ENCODE measurements around the gene LGALS7B.
"Not testable (repeated sequence)": the region's sequence is repeated elsewhere in the genome, so short reads cannot be mapped to it uniquely, and the experiment has no call there.

Gene LGALS7B

GRCh38 chr19:38788478-38789243, at the start of gene LGALS7B:
LGALS7B (plus strand) TSS chr19:38789200; CDS start chr19:38789227, 27 bp downstream.
- no peak for DNase-seq

DNA sequence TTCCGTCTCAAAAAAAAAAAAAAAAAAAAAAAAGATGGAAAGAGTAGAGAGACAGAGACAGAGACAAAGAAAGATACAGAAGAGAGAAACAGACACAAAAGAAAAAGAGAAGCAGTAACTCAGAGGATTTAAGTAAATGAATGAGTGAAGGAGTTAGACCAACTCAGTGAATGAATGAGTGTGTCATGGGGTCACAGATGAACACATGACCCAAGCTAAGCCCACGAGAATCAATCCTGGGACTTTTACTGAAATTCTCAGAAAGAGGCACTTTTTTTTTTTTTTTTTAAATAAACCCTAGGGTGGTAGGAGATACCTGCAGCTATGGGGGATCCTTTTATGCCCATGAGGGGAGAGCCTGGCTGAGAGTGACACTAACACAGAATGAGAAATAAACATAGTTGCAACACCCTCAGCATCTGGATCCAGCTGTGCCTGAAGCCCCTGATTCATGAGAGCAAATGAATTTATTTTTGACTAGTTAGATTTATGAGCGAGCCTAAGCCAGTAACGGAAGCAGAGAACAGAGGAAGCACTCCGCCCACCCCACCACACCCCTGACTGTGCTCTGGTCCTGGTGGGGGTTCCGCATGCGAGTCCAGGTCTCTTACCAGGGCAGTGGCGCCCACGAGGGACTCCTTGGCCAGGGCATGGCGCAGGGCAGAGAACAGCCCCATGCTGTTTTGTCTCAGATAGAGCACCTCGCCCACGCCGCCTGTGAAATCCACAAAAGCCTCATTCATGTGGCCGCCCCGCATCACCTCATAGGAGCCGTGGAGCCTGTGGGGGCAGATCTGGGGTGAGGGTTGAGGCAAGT, 49.4 kb upstream of the LGALS7B start:
- no peak for DNase-seq

GRCh38 chr19:38740257-38740592, 48.8 kb upstream of the LGALS7B start:
- no peak for DNase-seq

DNA sequence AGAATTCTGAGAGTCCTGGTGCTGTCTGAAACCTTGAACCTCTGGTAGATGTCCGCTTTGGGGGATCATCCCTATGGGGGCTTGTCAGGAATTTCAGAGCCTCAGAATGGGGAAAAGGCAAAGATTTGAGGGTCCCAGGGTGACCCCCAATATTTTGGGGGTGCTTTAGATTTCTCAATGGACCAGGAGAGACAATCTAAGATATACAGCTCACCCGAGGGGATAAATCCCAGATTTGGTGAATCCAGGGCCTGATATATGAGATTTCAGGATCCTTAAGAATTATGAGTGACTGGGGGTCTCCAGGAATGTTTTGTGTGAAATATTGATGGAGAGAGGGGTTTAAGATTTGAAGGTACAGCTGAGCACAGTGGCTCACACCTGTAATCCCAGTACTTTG, 48.1 kb upstream of the LGALS7B start:
- no peak for DNase-seq

GRCh38 chr19:38741670-38742069, 47.3 kb upstream of the LGALS7B start:
- no peak for DNase-seq

DNA sequence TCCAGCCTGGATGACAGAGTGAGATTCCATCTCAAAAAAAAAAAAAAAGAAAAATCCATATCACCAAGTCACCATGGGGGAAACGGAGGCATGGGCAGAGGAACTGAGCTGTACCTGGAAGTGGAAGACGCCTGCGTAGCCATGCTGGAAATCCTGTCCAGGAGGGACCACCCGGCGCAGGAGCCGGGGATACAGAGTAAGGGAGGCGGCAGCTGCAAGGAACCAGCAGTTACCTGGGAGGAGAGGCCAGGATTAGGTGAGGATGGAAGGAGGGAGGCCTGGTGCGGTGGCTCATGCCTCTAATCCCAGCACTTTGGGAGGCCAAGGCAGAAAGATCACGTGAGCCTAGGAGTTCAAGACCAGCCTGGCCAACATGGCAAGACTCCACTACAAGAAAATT, 46.7 kb upstream of the LGALS7B start:
- no peak for DNase-seq

- no peak for DNase-seq
These were observed 46.1 kb upstream of the LGALS7B start for GRCh38 chr19:38742906-38743305.

GRCh38 chr19:38743394-38744297, 45.4 kb upstream of the LGALS7B start:
- DNase-seq, result no peak

DNA sequence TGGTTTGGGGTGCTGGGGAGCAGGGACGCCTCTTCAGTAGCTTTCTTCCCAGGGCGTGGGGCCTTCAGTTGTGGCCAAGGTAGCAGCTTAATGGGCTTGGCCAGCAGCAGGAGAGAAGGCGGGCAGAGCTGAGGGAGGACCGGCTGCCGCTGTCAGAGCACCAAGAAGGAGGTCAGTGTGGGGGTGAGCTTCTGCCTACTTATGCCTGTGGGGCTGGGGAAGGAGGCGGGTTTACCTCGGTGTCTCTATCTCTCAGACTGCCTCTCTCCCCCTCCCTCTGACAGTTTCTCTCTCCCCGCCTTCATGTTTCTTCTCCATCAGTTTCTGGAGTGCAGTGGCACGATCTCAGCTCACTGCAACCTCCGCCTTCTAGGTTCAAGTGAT, 44.7 kb upstream of the LGALS7B start, which contains the start of gene CAPN12:
Gene CAPN12, minus strand, starts transcription at position 177 of the 384 bp plus-strand sequence. CDS start 309 bp downstream, outside the sequence.
- no peak for DNase-seq

DNA sequence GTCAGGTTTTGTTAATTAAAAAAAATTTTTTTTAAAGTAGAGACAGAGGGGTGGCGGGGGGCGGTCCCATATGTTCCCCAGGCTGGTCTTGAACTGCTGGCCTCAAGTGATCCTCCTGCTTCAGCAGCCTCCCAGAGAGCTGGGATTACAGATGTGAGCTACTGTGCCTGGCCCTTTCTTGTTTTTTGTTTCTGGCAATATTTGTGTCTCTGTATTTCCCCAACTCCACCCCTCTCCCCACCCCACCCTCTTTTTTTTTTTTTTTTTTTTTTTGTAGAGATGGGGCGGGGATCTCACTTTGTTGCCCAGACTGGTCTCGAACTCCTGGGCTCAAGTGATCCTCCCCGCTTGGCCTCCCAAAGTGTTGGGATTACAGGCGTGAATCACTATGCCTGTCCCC, 44.1 kb upstream of the LGALS7B start:
- no peak for DNase-seq

DNA sequence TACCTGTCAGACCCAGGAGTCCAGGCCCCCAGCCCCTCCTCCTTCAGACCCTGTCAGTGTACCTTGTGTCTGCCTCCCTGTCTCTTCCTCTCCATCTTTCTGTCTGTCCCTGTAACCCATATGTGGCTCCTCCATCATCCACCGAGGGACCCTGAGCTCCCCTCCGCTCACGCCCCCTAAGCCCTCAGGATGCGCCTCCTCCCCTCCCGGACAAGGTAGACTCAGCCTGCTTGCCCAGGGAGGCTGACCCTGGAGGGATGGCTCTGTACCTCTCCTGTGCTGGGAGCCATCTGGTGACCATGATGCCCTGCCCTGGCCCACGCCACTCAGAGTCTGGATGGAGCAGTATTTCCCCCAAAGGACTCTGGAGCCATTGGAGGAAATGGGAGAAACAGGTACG, 43.7 kb upstream of the LGALS7B start:
- no peak for DNase-seq

DNA sequence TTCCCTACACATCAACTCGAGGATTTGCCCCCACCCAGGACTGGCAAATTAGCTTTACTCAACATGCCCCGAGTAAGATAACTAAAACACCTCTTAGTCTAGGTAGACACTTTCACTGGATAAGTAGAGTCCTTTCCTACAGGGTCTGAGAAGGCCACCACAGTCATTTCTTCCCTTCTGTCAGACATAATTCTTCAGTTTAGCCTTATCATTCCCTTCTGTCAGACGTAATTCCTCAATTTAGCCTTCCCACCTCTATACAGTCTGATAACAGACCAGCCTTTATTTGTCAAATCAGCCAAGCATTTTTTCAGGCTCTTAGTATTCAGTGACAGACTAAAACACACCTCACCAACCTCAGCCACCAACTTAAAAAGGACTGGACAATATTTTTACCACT, 35.2 kb upstream of the LGALS7B start:
- not testable (repeated sequence) for DNase-seq

GRCh38 chr19:38754196-38754595, 34.8 kb upstream of the LGALS7B start:
- not testable (repeated sequence) for DNase-seq

DNA sequence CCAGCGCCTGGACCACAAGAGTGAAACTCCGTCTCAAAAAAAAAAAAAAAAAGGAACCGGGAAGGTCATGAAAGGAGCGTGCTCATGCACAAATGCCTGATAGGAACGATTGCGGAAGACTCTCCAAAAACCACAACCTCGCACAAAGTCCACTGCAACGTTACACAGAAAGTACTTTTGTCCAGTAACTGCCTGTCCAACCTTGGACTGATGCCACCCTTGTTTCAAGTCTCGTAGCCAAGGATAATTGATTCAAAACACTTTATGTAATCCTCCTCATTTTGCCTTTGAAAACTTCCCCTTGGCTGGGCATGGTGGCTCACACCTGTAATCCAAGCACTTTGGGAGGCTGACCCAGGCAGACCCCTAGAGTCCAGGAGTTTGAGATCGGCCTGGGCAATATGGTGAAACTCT, 29.4 kb upstream of the LGALS7B start:
- DNase-seq, result no peak

GRCh38 chr19:38760805-38761517, 28.0 kb upstream of the LGALS7B start:
- not testable (repeated sequence) for DNase-seq

- not testable (repeated sequence) for DNase-seq
These were observed 27.1 kb upstream of the LGALS7B start for GRCh38 chr19:38761884-38762389.

GRCh38 chr19:38763795-38764220, 25.2 kb upstream of the LGALS7B start:
- peak; percentile 75 for DNase-seq

- no peak for DNase-seq
These were observed 23.8 kb upstream of the LGALS7B start for GRCh38 chr19:38765214-38765613.

GRCh38 chr19:38766276-38767047, 22.5 kb upstream of the LGALS7B start:
- no peak for DNase-seq

- no peak for DNase-seq
These were observed 19.3 kb upstream of the LGALS7B start for GRCh38 chr19:38769635-38770211.
